Transverse colon (tissue), 3 donors: Measurements from ENCODE around the gene REC8.

Experiments used
- CTCF ChIP-seq, 5 experiments: fragments of 200-600 bp in 3 of 5; fragments of 450-650 bp in 2 of 5; sonication (generic) in 3 of 5; IDR thresholded peaks; 1 replicate in 2 of 5; 2 replicates in 3 of 5; pipeline ENCODE4 v1.5.1; 2016 to 2017; ENCODE audit warnings: antibody characterized with exemption in 5 of 5, inconsistent platforms in 3 of 5, mild to moderate bottlenecking in 2 of 5, moderate library complexity in 1 of 5
- POLR2A ChIP-seq: fragments of 450-650 bp; IDR thresholded peaks from one replicate; pipeline ENCODE4 v1.6.1; 2016; ENCODE audit warnings: antibody characterized with exemption, mild to moderate bottlenecking, moderate library complexity

GRCh38 chr14:24150993-24151392, 20.9 kb upstream of the REC8 start:
- TF ChIP-seq CTCF (IDR thresholded peaks at IDR 0.05) = no peak
- no peak for TF ChIP-seq POLR2A
